Left ventricle myocardium inferior (tissue), 1 donor: ENCODE measurements around the gene KRTAP10-2. TPM values are rescaled to one million over a fixed set of nuclear protein-coding genes. Genes with fewer than 3 reads are reported as not detected.
"Not testable (repeated sequence)": the region's sequence is repeated elsewhere in the genome, so short reads cannot be mapped to it uniquely, and the experiment has no call there.

Experiments used
- DNase-seq: peaks from one replicate; pipeline ENCODE4 v3.0.0-alpha.2; 2020
- H3K27ac ChIP-seq: fragments of 200-600 bp; replicated peaks from 2 replicates; pipeline ENCODE4 v1.8.0; 2021
- H3K27me3 ChIP-seq: fragments of 200-600 bp; 2 replicates; pipeline ENCODE4 v1.8.0; 2021; ENCODE audit warnings: low read depth
- H3K36me3 ChIP-seq: fragments of 200-600 bp; 2 replicates; pipeline ENCODE4 v1.8.0; 2021
- H3K4me1 ChIP-seq: fragments of 200-600 bp; 2 replicates; pipeline ENCODE4 v1.8.0; 2021
- H3K4me3 ChIP-seq: fragments of 200-600 bp; 2 replicates; pipeline ENCODE4 v1.8.0; 2021; ENCODE audit warnings: mild to moderate bottlenecking, moderate library complexity
- H3K9me3 ChIP-seq: fragments of 200-600 bp; replicated peaks from 2 replicates; pipeline ENCODE4 v1.8.0; 2021
- CTCF ChIP-seq: fragments of 200-600 bp; IDR thresholded peaks from 2 replicates; pipeline ENCODE4 v1.8.0; 2021; ENCODE audit warnings: antibody characterized with exemption, mild to moderate bottlenecking, borderline replicate concordance
- intact Hi-C: fragments of 100-400 bp; cut with micrococcal nuclease; formaldehyde crosslinking; loops from one replicate; pipeline ENCODE4 v1.11.0; 2022
- total RNA-seq: library from RNA; stranded (reverse); fragmentation: NEBNext Ultra II Directional; extraction: Animal tissue kit (Norgen Biotek cat#: 25700); gene quantifications from one replicate; pipeline ENCODE4 v1.2.1, GENCODE V29; 2021
- donor health status: DM: no; HTN: yes; CAD: no; lungs with severe emphysema.

Gene KRTAP10-2
- total RNA-seq, 1 donor from 2014 or later: not detected

- no peak within 1 kb of the TSS for H3K27ac ChIP-seq
- peaks cover 45% of the 10 kb centered on the region for H3K27me3 ChIP-seq
- no peaks in the 10 kb centered on the region for H3K4me1 ChIP-seq
- H3K9me3 ChIP-seq: peaks cover 37% of the 10 kb centered on the region
- no peaks in the 10 kb centered on the region for H3K36me3 ChIP-seq
- intact Hi-C loops: no loop called here
- no peak within 1 kb of the TSS for H3K4me3 ChIP-seq
- TF ChIP-seq CTCF: no peak
- DNase-seq: no peak
These were observed 7.4 kb upstream of the KRTAP10-2 start, which contains the start of gene KRTAP10-3 for GRCh38 chr21:44558695-44559094. Gene KRTAP10-3 (minus strand): TSS chr21:44558795. CDS start chr21:44558715, 80 bp downstream.

GRCh38 chr21:44558329-44558675 lies 7.0 kb upstream of the KRTAP10-2 start:
- H3K4me1 ChIP-seq, DNase-seq, H3K36me3 ChIP-seq, intact Hi-C loops, H3K27ac ChIP-seq, H3K4me3 ChIP-seq: not testable (repeated sequence)
- peaks cover 45% of the 10 kb centered on the region for H3K27me3 ChIP-seq
- peaks cover 34% of the 10 kb centered on the region for H3K9me3 ChIP-seq

- no peak for DNase-seq
- H3K27me3 ChIP-seq: peaks cover 49% of the 10 kb centered on the region
These were observed 6.4 kb upstream of the KRTAP10-2 start for GRCh38 chr21:44557491-44558328.

GRCh38 chr21:44556879-44557278 lies 5.6 kb upstream of the KRTAP10-2 start:
- intact Hi-C loops: no loop called here
- TF ChIP-seq CTCF: no peak
- no peak for DNase-seq
- H3K4me1 ChIP-seq: no peaks in the 10 kb centered on the region
- no peaks in the 10 kb centered on the region for H3K36me3 ChIP-seq
- H3K4me3 ChIP-seq: no peak overlapping the region
- peaks cover 57% of the 10 kb centered on the region for H3K27me3 ChIP-seq
- no peak overlapping the region for H3K27ac ChIP-seq
- H3K9me3 ChIP-seq: peaks cover 22% of the 10 kb centered on the region

More at GRCh38 chr21:44557491-44558328, 6.4 kb upstream of the KRTAP10-2 start:
- Histone ChIP-seq H3K9me3 (peaks cover 30% of the 10 kb centered on the region), H3K4me1 (no peaks in the 10 kb centered on the region), H3K4me3 (no peak overlapping the region), H3K36me3 (no peaks in the 10 kb centered on the region), H3K27ac (no peak overlapping the region)
- no peak for TF ChIP-seq CTCF
- intact Hi-C loops: no loop called here

GRCh38 chr21:44555200-44555875 lies 4.0 kb upstream of the KRTAP10-2 start:
- Histone ChIP-seq H3K4me3 (no peak overlapping the region), H3K27ac (no peak overlapping the region), H3K4me1 (no peaks in the 10 kb centered on the region), H3K36me3 (no peaks in the 10 kb centered on the region), H3K9me3 (peaks cover 13% of the 10 kb centered on the region), H3K27me3 (peaks cover 70% of the 10 kb centered on the region)
- no peak for DNase-seq
- TF ChIP-seq CTCF: no peak
- intact Hi-C loops: no loop called here

GRCh38 chr21:44552681-44553080 lies 1.4 kb upstream of the KRTAP10-2 start:
- no peak for TF ChIP-seq CTCF
- peaks cover 89% of the 10 kb centered on the region for H3K27me3 ChIP-seq
- H3K4me1 ChIP-seq: no peaks in the 10 kb centered on the region
- no peaks in the 10 kb centered on the region for H3K36me3 ChIP-seq
- H3K9me3 ChIP-seq: no peaks in the 10 kb centered on the region
- no peak overlapping the region for H3K4me3 ChIP-seq
- intact Hi-C loops: no loop called here
- no peak overlapping the region for H3K27ac ChIP-seq
- no peak for DNase-seq
